ENCODE results near the gene KIAA1549. TPM values are rescaled to one million over a fixed set of nuclear protein-coding genes. Genes with fewer than 3 reads are reported as not detected.

KIAA1549 gene
- total and polyA plus RNA-seq, 10 of the 15 experiments (the other 5 are each of a cell fraction or from before 2014, with no cell fraction given), result 0.02 to 0.82 (median 0.22) TPM

- Histone ChIP-seq H3K4me2 (ENCODE audit: control insufficient read depth, insufficient read depth) (no peak overlapping the region), H3K27ac (ENCODE audit: control insufficient read depth, insufficient read depth) (no peak overlapping the region), H3K27me3 (replicated peaks in 1 of 2; ENCODE audit: control insufficient read depth in 2 of 2, insufficient read depth in 2 of 2, low read length in 1 of 2) (no peaks in the 10 kb centered on the region), H3K4me1 (ENCODE audit: control insufficient read depth, insufficient read depth, low read length) (no peaks in the 10 kb centered on the region), H3K4me3 (no peak overlapping the region), H3K79me2 (ENCODE audit: control insufficient read depth, insufficient read depth, low read length) (no peaks in the 10 kb centered on the region), H3K9ac (ENCODE audit: control insufficient read depth, insufficient read depth, low read length) (no peak overlapping the region), H2AFZ (ENCODE audit: control insufficient read depth, low read depth, low read length) (no peak overlapping the region), H3K9me3 (replicated peaks; ENCODE audit: control insufficient read depth, insufficient read depth, low read length) (no peaks in the 10 kb centered on the region; the same call in 2 of the 3 replicates), H3K36me3 (ENCODE audit: control insufficient read depth in 2 of 2, insufficient read depth in 2 of 2, low read length in 1 of 2) (no peaks in the 10 kb centered on the region), H4K20me1 (ENCODE audit: control insufficient read depth, insufficient read depth) (no peaks in the 10 kb centered on the region)
- no TSS peak for BruUV-seq (replicated peaks)
- TF ChIP-seq IRF3 (IDR thresholded peaks at IDR 0.05) (no peak), ZBTB33 (IDR thresholded peaks at IDR 0.05) (no peak), FOXM1 (IDR thresholded peaks at IDR 0.05; ENCODE audit: low read depth, low read length) (no peak), NFYB (IDR thresholded peaks at IDR 0.05; ENCODE audit: insufficient read depth, low read depth, low read length) (no peak)
- intact Hi-C loops (cut with micrococcal nuclease; ENCODE audit: unreplicated experiment), result no loop called here
- no peak for ATAC-seq
- POLR2A ChIA-PET, result no interaction called here
- CTCF ChIA-PET, result interaction anchor here (1.1 kb wide), 1 partner anchor 9 kb away, joined by 6 read pairs; no protein-coding TSS in a partner anchor
- no peak for DNase-seq (ENCODE audit: low read depth, low spot score)
- FAIRE-seq, result no peak
- SMC1A ChIA-PET (ENCODE audit: uncharacterized antibody, unreplicated experiment), result no interaction called here
- in situ Hi-C loops (cut with MboI), result no loop called here
- RAD21 ChIA-PET (ENCODE audit: unreplicated experiment), result interaction anchor here (1.4 kb wide), 1 partner anchor 125 kb away, joined by 3 read pairs; no protein-coding TSS in a partner anchor
- WGBS (ENCODE audit: insufficient coverage, insufficient replicate concordance, low lambda C conversion rate, missing lambda C conversion rate), result 52% methylated on average over 3 of the region's 3 CpGs
Measured at GRCh38 chr7:139011373-139011772, 30.2 kb upstream of the KIAA1549 start.
